OCI-LY1 (cell line): Measurements from ENCODE around the gene SPOCK1.

ENCODE experiments used
- H2AFZ ChIP-seq: fragments of 200-600 bp; sonication (generic), shearing (Covaris generic); 2 replicates; pipeline ENCODE4 v1.6.0; 2014; ENCODE audit warnings: antibody characterized with exemption, mild to moderate bottlenecking, low read length
- H3F3A ChIP-seq: fragments of 200-600 bp; sonication (generic), shearing (Covaris generic); 2 replicates; pipeline ENCODE4 v1.6.0; 2014; ENCODE audit warnings: mild to moderate bottlenecking, antibody characterized with exemption, low read length, moderate library complexity; ENCODE audit not compliant: insufficient read depth
- H3K27ac ChIP-seq: fragments of 200-600 bp; sonication (generic); 2 replicates; pipeline ENCODE4 v1.5.1; 2014; ENCODE audit warnings: low read length, mixed run types, mild to moderate bottlenecking, low read depth; ENCODE audit not compliant: poor library complexity, severe bottlenecking
- H3K27me3 ChIP-seq: fragments of 200-600 bp; sonication (generic); 2 replicates; pipeline ENCODE4 v1.6.0; 2014; ENCODE audit warnings: antibody characterized with exemption, mild to moderate bottlenecking, low read length, moderate library complexity; ENCODE audit not compliant: insufficient read depth
- H3K36me3 ChIP-seq: fragments of 200-600 bp; sonication (generic); 2 replicates; pipeline ENCODE4 v1.6.1; 2014; ENCODE audit warnings: mild to moderate bottlenecking, antibody characterized with exemption, low read length, moderate library complexity, mixed read lengths; ENCODE audit not compliant: insufficient read depth
- H3K4me1 ChIP-seq: fragments of 200-600 bp; sonication (generic); 2 replicates; pipeline ENCODE4 v1.5.1; 2014; ENCODE audit warnings: mild to moderate bottlenecking, low read length, moderate library complexity; ENCODE audit not compliant: insufficient read depth, severe bottlenecking
- H3K4me2 ChIP-seq: fragments of 200-600 bp; sonication (generic), shearing (Covaris generic); 2 replicates; pipeline ENCODE4 v1.6.1; 2014; ENCODE audit warnings: low read length
- H3K4me3 ChIP-seq: fragments of 200-600 bp; sonication (generic); 2 replicates; pipeline ENCODE4 v1.5.1; 2014; ENCODE audit warnings: low read length, low read depth, mild to moderate bottlenecking, mixed read lengths; ENCODE audit not compliant: poor library complexity, severe bottlenecking
- H3K79me2 ChIP-seq: fragments of 200-600 bp; shearing (Covaris generic); 2 replicates; pipeline ENCODE4 v1.6.1; 2016; ENCODE audit warnings: mixed run types, low read length, mixed read lengths; ENCODE audit not compliant: insufficient read depth
- H3K9ac ChIP-seq: fragments of 200-600 bp; sonication (generic), shearing (Covaris generic); 2 replicates; pipeline ENCODE4 v1.6.1; 2014; ENCODE audit warnings: mild to moderate bottlenecking, low read length, mixed read lengths
- H3K9me2 ChIP-seq: fragments of 200-600 bp; sonication (generic), shearing (Covaris generic); 2 replicates; pipeline ENCODE4 v1.6.1; 2014; ENCODE audit warnings: low read depth, mild to moderate bottlenecking, low read length, mixed read lengths
- H3K9me3 ChIP-seq: fragments of 200-600 bp; shearing (Covaris generic); 2 replicates; pipeline ENCODE4 v1.6.1; 2014; ENCODE audit warnings: low read length, mixed read lengths
- H4K20me1 ChIP-seq: fragments of 200-600 bp; sonication (generic), shearing (Covaris generic); 2 replicates; pipeline ENCODE4 v1.6.0; 2016; ENCODE audit warnings: mild to moderate bottlenecking, low read length; ENCODE audit not compliant: insufficient read depth
- EZH2 ChIP-seq: fragments of 200-600 bp; sonication (generic), shearing (Covaris generic); IDR thresholded peaks from 2 replicates; pipeline ENCODE4 v1.8.0; 2017; ENCODE audit warnings: borderline replicate concordance, mixed run types, mild to moderate bottlenecking, antibody characterized with exemption, low read length, moderate library complexity, mixed read lengths
- TF ChIP-seq, protein P1 (sequence below): fragments of 200-600 bp; sonication (generic), shearing (Covaris generic); IDR thresholded peaks from 2 replicates; pipeline ENCODE4 v1.5.1; 2017; ENCODE audit warnings: mild to moderate bottlenecking, antibody characterized with exemption, low read length, moderate library complexity, mixed read lengths

SPOCK1 gene

GRCh38 chr5:137054335-137054734 is 444.8 kb downstream of the SPOCK1 start:
- no peaks in the 10 kb centered on the region for H3F3A ChIP-seq
- no peaks in the 10 kb centered on the region for H3K79me2 ChIP-seq
- H3K4me3 ChIP-seq = no peak overlapping the region
- H3K36me3 ChIP-seq = no peaks in the 10 kb centered on the region
- H4K20me1 ChIP-seq = no peaks in the 10 kb centered on the region
- no peak overlapping the region for H3K9ac ChIP-seq
- no peaks in the 10 kb centered on the region for H3K9me3 ChIP-seq
- TF ChIP-seq, protein P1, sequence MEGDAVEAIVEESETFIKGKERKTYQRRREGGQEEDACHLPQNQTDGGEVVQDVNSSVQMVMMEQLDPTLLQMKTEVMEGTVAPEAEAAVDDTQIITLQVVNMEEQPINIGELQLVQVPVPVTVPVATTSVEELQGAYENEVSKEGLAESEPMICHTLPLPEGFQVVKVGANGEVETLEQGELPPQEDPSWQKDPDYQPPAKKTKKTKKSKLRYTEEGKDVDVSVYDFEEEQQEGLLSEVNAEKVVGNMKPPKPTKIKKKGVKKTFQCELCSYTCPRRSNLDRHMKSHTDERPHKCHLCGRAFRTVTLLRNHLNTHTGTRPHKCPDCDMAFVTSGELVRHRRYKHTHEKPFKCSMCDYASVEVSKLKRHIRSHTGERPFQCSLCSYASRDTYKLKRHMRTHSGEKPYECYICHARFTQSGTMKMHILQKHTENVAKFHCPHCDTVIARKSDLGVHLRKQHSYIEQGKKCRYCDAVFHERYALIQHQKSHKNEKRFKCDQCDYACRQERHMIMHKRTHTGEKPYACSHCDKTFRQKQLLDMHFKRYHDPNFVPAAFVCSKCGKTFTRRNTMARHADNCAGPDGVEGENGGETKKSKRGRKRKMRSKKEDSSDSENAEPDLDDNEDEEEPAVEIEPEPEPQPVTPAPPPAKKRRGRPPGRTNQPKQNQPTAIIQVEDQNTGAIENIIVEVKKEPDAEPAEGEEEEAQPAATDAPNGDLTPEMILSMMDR = no peak
- TF ChIP-seq EZH2 = no peak
- H3K9me2 ChIP-seq = no peaks in the 10 kb centered on the region
- no peak overlapping the region for H2AFZ ChIP-seq
- no peak overlapping the region for H3K27ac ChIP-seq
- peaks cover 50% of the 10 kb centered on the region for H3K4me1 ChIP-seq
- H3K4me2 ChIP-seq = no peak overlapping the region
- no peaks in the 10 kb centered on the region for H3K27me3 ChIP-seq

DNA sequence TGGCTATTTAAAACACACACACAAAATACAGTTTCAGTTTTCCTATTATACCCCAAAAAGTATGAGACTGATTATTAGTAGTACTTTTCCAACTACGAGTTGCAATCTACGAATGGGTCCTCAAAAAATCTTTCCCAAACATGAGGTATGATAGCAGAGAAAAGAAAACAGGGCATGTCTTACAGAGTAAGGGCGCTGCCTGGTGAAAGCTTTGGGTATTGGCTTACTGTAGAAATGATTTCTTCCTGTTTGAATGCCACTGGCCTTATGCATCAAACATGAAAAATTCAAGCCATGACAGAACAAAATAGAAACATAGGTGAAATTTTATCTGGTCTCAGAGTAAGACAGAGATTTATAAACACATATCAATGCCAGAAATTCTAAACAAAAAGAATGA is 448.0 kb downstream of the SPOCK1 start:
- no peaks in the 10 kb centered on the region for H3K9me2 ChIP-seq
- no peaks in the 10 kb centered on the region for H4K20me1 ChIP-seq
- H3K4me3 ChIP-seq = no peak overlapping the region
- H3K4me2 ChIP-seq = no peak overlapping the region
- no peaks in the 10 kb centered on the region for H3K27me3 ChIP-seq
- no peaks in the 10 kb centered on the region for H3K79me2 ChIP-seq
- H2AFZ ChIP-seq = no peak overlapping the region
- no peak for TF ChIP-seq EZH2
- TF ChIP-seq, protein P1 = peak; percentile 68
- H3K9me3 ChIP-seq = no peaks in the 10 kb centered on the region
- no peak overlapping the region for H3K27ac ChIP-seq
- H3K36me3 ChIP-seq = no peaks in the 10 kb centered on the region
- H3K4me1 ChIP-seq = peaks cover 42% of the 10 kb centered on the region
- no peaks in the 10 kb centered on the region for H3F3A ChIP-seq
- no peak overlapping the region for H3K9ac ChIP-seq

DNA sequence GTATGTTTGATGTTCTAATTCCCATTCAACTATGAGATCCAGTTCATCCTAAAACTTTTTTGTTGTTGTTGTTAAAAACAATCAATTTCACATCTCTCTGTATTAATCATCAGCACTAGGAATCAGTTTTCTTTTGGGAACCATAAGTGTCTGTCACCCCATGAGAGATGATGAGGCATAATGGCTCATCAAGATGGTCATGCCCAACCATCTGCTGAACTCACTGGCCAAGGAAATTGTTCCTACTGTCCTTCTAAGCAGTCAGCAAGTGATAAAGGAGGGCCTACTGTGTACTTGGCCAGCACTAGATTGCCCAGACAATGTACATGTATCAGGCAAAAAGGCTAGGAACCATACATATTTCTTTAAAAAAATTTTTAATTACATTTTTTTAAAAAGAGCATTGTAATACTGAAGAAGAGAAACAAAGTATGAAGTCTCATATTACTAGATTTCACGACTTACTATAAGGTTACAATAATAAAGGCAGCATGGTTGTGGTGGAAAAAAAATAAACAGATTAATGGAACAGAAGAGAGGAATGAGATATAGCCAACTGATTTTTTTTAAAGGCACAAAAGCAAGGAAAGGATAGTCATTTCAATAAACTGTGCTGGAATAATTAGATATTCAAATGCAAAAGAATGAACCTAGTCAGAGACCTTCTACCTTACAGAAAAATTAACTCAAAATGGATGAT is 458.3 kb downstream of the SPOCK1 start:
- Histone ChIP-seq H3K4me1 (no peaks in the 10 kb centered on the region), H3K9me2 (no peaks in the 10 kb centered on the region), H3K27ac (no peak overlapping the region), H3K36me3 (no peaks in the 10 kb centered on the region), H3K9ac (no peak overlapping the region), H3F3A (no peaks in the 10 kb centered on the region), H2AFZ (no peak overlapping the region), H3K4me3 (no peak overlapping the region), H3K27me3 (no peaks in the 10 kb centered on the region), H3K79me2 (no peaks in the 10 kb centered on the region), H4K20me1 (no peaks in the 10 kb centered on the region), H3K4me2 (no peak overlapping the region), H3K9me3 (peaks cover 7% of the 10 kb centered on the region; the same call in 1 of the 2 replicates)
- no peak for TF ChIP-seq EZH2

- Histone ChIP-seq H3K9ac (no peak overlapping the region), H3K27me3 (no peaks in the 10 kb centered on the region), H4K20me1 (no peaks in the 10 kb centered on the region), H2AFZ (no peak overlapping the region), H3K4me2 (no peak overlapping the region), H3F3A (no peaks in the 10 kb centered on the region), H3K27ac (no peak overlapping the region), H3K36me3 (no peaks in the 10 kb centered on the region), H3K9me3 (peaks cover 7% of the 10 kb centered on the region; the same call in 1 of the 2 replicates), H3K4me1 (peaks cover 6% of the 10 kb centered on the region), H3K9me2 (no peaks in the 10 kb centered on the region), H3K79me2 (no peaks in the 10 kb centered on the region), H3K4me3 (no peak overlapping the region)
- TF ChIP-seq EZH2 = no peak
- TF ChIP-seq, protein P1 = no peak
These were observed 459.1 kb downstream of the SPOCK1 start for GRCh38 chr5:137040024-137040423.
